Right lobe of liver (tissue), 6 donors: ENCODE results near the gene CCDC51. TPM values are rescaled to one million over a fixed set of nuclear protein-coding genes. Genes with fewer than 3 reads are reported as not detected.
"Not testable (repeated sequence)": the region's sequence is repeated elsewhere in the genome, so short reads cannot be mapped to it uniquely, and the experiment has no call there.

ENCODE experiments used
- ATAC-seq, 4 donors: fragments of 200-7000 bp; cut with Tn5 transposase; one replicate each; pipeline ENCODE4 v1.9.1; 2020; ENCODE audit warnings: mild to moderate bottlenecking in 4 of 4, moderate library complexity in 4 of 4
- DNase-seq, 3 donors: peaks; one replicate each; pipeline ENCODE4 v3.0.0-alpha.2; 2020
- H3K27ac ChIP-seq, 3 donors: fragments of 200-600 bp; one replicate each; pipeline ENCODE4 v1.8.0; 2022
- H3K27me3 ChIP-seq, 2 donors: fragments of 200-600 bp; one replicate each; pipeline ENCODE4 v1.8.0; 2022
- H3K36me3 ChIP-seq, 4 donors: fragments of 200-600 bp; sonication (generic) in 1 of 4; one replicate each; pipeline versions ENCODE4 v1.5.1 to v1.8.0; 2017 to 2022; ENCODE audit warnings: control low read depth in 1 of 4
- H3K4me1 ChIP-seq, 4 donors: fragments of 200-600 bp; sonication (generic) in 1 of 4; one replicate each; pipeline versions ENCODE4 v1.5.1 to v1.8.0; 2017 to 2022; ENCODE audit warnings: control low read depth in 1 of 4
- H3K4me3 ChIP-seq, 3 donors: fragments of 200-600 bp; one replicate each; pipeline ENCODE4 v1.8.0; 2022
- H3K9me3 ChIP-seq, 4 donors: fragments of 200-600 bp; sonication (generic) in 1 of 4; one replicate each; pipeline versions ENCODE4 v1.5.1 to v1.8.0; 2017 to 2022; ENCODE audit warnings: control low read depth in 1 of 4
- CTCF ChIP-seq, 4 donors: fragments of 200-600 bp in 3 of 4; fragments of 450-650 bp in 1 of 4; IDR thresholded peaks; one replicate each; pipeline versions ENCODE4 v1.5.1 to v1.8.0; 2016 to 2022; ENCODE audit warnings: antibody characterized with exemption in 4 of 4, mild to moderate bottlenecking in 2 of 4
- POLR2A ChIP-seq: fragments of 450-650 bp; IDR thresholded peaks from one replicate; pipeline ENCODE4 v1.6.1; 2017; ENCODE audit warnings: antibody characterized with exemption, mild to moderate bottlenecking
- WGBS: methylation state at CpG from one replicate; pipeline ENCODE4 v1.1.6; 2018; ENCODE audit warnings: low coverage, low lambda C conversion rate; ENCODE audit not compliant: insufficient coverage; ENCODE audit errors: missing lambda C conversion rate; 5-methylcytosine and 5-hydroxymethylcytosine counted together
- intact Hi-C, 2 donors: fragments of 100-400 bp; cut with DNase I; formaldehyde crosslinking; loops; one replicate each; pipeline versions ENCODE4 v1.11.2 to v1.14.1; 2022
- total RNA-seq, 6 experiments: library from RNA; depleted of rRNA in 2 of 6; stranded (reverse); fragments of >200 nt in 2 of 6; fragmentation: NEBNext Ultra II Directional in 3 of 6; extraction: Animal tissue kit (Norgen Biotek cat#: 25700) in 3 of 6; gene quantifications; one replicate each; pipeline versions ENCODE4 v1.1.0 to v1.2.4, GENCODE V29; 2016 to 2023
- donor health status: DM: no; HTN: yes; CAD: no.
- donor health status: DM: no; HTN: no; CAD: no.
- donor health status: DM: no; HTN: no; CAD: no.
- donor health status: DM: no; HTN: yes; CAD: no.
- donor health status: DM: no; HTN: yes; CAD: no.

CCDC51 gene
- total RNA-seq, 6 experiments from 2014 or later, result 5.9 to 16.0 (median 8.1) TPM

GRCh38 chr3:48464713-48465221, 24.8 kb upstream of the CCDC51 start:
- peaks cover 0 to 27% (median 4%) of the 10 kb centered on the region in 4 donors for H3K36me3 ChIP-seq
- no peaks in the 10 kb centered on the region for H3K9me3 ChIP-seq
- intact Hi-C loops, result loop anchor here (5.0 kb wide), 2 partner anchors 38 to 88 kb away; partner anchors contain the start of gene SHISA5 (in 1 of the 2)
- H3K4me1 ChIP-seq, result peaks cover 2 to 48% (median 23%) of the 10 kb centered on the region in 4 donors
- ATAC-seq (no peak), DNase-seq (peak in 2 of 3 donors; percentile 37 to 64)
- TF ChIP-seq POLR2A (no peak), CTCF (IDR thresholded peaks at IDR 0.05) (no peak)
- H3K27ac ChIP-seq, result peak overlapping the region in 2 of 3 donors; percentile 92 to 98
- H3K27me3 ChIP-seq, result no peaks in the 10 kb centered on the region
- H3K4me3 ChIP-seq, result no peak overlapping the region
- WGBS, result 80% methylated on average over 1 of the region's 17 CpGs

- intact Hi-C loops, result loop anchor here (5.0 kb wide), 1 partner anchor 89 kb away; no protein-coding TSS in a partner anchor
- Histone ChIP-seq H3K36me3 (peaks cover 0 to 30% (median 10%) of the 10 kb centered on the region in 4 donors), H3K27ac (no peak overlapping the region), H3K4me3 (no peak overlapping the region), H3K27me3 (no peaks in the 10 kb centered on the region), H3K9me3 (no peaks in the 10 kb centered on the region), H3K4me1 (peaks cover 2 to 37% (median 20%) of the 10 kb centered on the region in 4 donors)
- WGBS, result 76% methylated on average over 3 of the region's 9 CpGs
- DNase-seq, result no peak
- ATAC-seq, result no peak
- TF ChIP-seq CTCF (IDR thresholded peaks at IDR 0.05), result no peak
- TF ChIP-seq POLR2A, result no peak
These were observed 23.8 kb upstream of the CCDC51 start for GRCh38 chr3:48463703-48464102.

- not testable (repeated sequence) for ATAC-seq, H3K4me3 ChIP-seq, H3K27me3 ChIP-seq, H3K9me3 ChIP-seq, H3K27ac ChIP-seq, DNase-seq
- intact Hi-C loops, result loop anchor here (5.0 kb wide), 1 partner anchor 91 kb away; no protein-coding TSS in a partner anchor
- WGBS, result 95% methylated on average over 4 of the region's 7 CpGs
- Histone ChIP-seq H3K36me3 (peaks cover 0 to 37% (median 12%) of the 10 kb centered on the region in 4 donors), H3K4me1 (peaks cover 0 to 18% (median 6%) of the 10 kb centered on the region in 4 donors)
These were observed 21.8 kb upstream of the CCDC51 start for GRCh38 chr3:48461767-48462166.

- intact Hi-C loops, result loop anchor here (5.0 kb wide), 1 partner anchor 92 kb away; no protein-coding TSS in a partner anchor
- TF ChIP-seq CTCF (IDR thresholded peaks at IDR 0.05) (no peak), POLR2A (no peak)
- DNase-seq (no peak), ATAC-seq (no peak)
- peaks cover 0 to 49% (median 12%) of the 10 kb centered on the region in 4 donors for H3K36me3 ChIP-seq
- no peaks in the 10 kb centered on the region for H3K9me3 ChIP-seq
- no peak overlapping the region for H3K4me3 ChIP-seq
- 100% methylated on average over 3 of the region's 3 CpGs for WGBS
- no peak overlapping the region for H3K27ac ChIP-seq
- peaks cover 0 to 5% (median 2%) of the 10 kb centered on the region in 4 donors for H3K4me1 ChIP-seq
- no peaks in the 10 kb centered on the region for H3K27me3 ChIP-seq
These were observed 20.6 kb upstream of the CCDC51 start for GRCh38 chr3:48460517-48460902.

GRCh38 chr3:48459773-48460516, 20.0 kb upstream of the CCDC51 start:
- H3K27me3 ChIP-seq, result no peaks in the 10 kb centered on the region
- no peak overlapping the region for H3K4me3 ChIP-seq
- 64% methylated on average over 5 of the region's 7 CpGs for WGBS
- ATAC-seq (no peak), DNase-seq (no peak)
- H3K9me3 ChIP-seq, result no peaks in the 10 kb centered on the region
- intact Hi-C loops, result loop anchor here (5.0 kb wide), 1 partner anchor 92 kb away; no protein-coding TSS in a partner anchor
- H3K36me3 ChIP-seq, result peaks cover 0 to 53% (median 14%) of the 10 kb centered on the region in 4 donors
- H3K27ac ChIP-seq, result no peak overlapping the region
- peaks cover 0 to under 1% (median 0%) of the 10 kb centered on the region in 4 donors for H3K4me1 ChIP-seq
- TF ChIP-seq CTCF (IDR thresholded peaks at IDR 0.05) (no peak), POLR2A (no peak)
